RWPE2 (cell line): ENCODE data around the gene NOSTRIN.

Experiments
- ATAC-seq: fragments of 200-7000 bp; cut with Tn5 transposase; 3 replicates; pipeline ENCODE4 v1.9.1; 2021; ENCODE audit warnings: low read depth
- DNase-seq: peaks from one replicate; pipeline ENCODE4 v3.0.0-alpha.2; 2020; ENCODE audit warnings: low spot score
- H3K27ac ChIP-seq: fragments of 450-650 bp; 2 replicates; pipeline ENCODE4 v1.5.1; 2017; ENCODE audit warnings: mild to moderate bottlenecking; ENCODE audit not compliant: poor library complexity, severe bottlenecking
- H3K27me3 ChIP-seq: fragments of 250-450 bp; sonication (Bioruptor Pico); 2 replicates; pipeline ENCODE4 v1.5.1; 2021; ENCODE audit warnings: mild to moderate bottlenecking, moderate library complexity; ENCODE audit not compliant: insufficient read depth, poor library complexity, severe bottlenecking
- H3K36me3 ChIP-seq: fragments of 250-450 bp; sonication (Bioruptor Pico); 2 replicates; pipeline ENCODE4 v1.5.1; 2020; ENCODE audit warnings: low read depth, mild to moderate bottlenecking, moderate library complexity
- H3K4me1 ChIP-seq: fragments of 250-450 bp; sonication (Bioruptor Pico); 2 replicates; pipeline ENCODE4 v1.5.1; 2021; ENCODE audit warnings: mild to moderate bottlenecking, moderate library complexity; ENCODE audit not compliant: insufficient read depth, poor library complexity, severe bottlenecking
- H3K4me3 ChIP-seq: fragments of 250-450 bp; sonication (Bioruptor Pico); 2 replicates; pipeline ENCODE4 v1.5.1; 2021; ENCODE audit warnings: mild to moderate bottlenecking, moderate library complexity; ENCODE audit not compliant: severe bottlenecking
- H3K9me3 ChIP-seq: fragments of 250-450 bp; sonication (Bioruptor Pico); 2 replicates; pipeline ENCODE4 v1.5.1; 2021; ENCODE audit warnings: mild to moderate bottlenecking, moderate library complexity; ENCODE audit not compliant: severe bottlenecking
- CTCF ChIP-seq: fragments of 450-650 bp; IDR thresholded peaks from one replicate; pipeline ENCODE4 v1.5.1; 2017; ENCODE audit warnings: mild to moderate bottlenecking, moderate library complexity; ENCODE audit not compliant: poor library complexity, severe bottlenecking

Gene NOSTRIN

GRCh38 chr2:168897449-168897848, 95.0 kb downstream of the NOSTRIN start:
- Histone ChIP-seq H3K27ac (no peak overlapping the region), H3K4me1 (no peaks in the 10 kb centered on the region), H3K36me3 (no peaks in the 10 kb centered on the region), H3K27me3 (no peaks in the 10 kb centered on the region), H3K9me3 (no peaks in the 10 kb centered on the region), H3K4me3 (no peak overlapping the region)
- no peak for TF ChIP-seq CTCF
- DNase-seq (no peak), ATAC-seq (no peak)

DNA sequence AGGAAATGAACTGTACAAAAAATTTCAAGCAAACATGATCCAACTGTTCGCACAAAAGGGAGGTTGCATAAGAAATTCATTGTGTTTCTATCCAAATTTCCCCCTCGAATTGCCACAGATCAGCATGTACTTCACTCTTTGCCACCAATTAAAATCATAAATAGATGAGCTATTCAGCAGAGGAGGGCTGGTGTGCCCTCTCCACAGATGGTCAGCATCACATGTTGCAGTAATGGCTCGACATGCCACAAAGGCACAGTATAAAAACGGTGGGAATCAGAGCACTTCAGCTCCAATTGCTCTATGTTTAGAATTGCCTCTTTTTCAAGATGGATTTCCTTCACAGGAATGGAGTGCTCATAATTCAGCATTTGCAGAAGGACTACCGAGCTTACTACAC, 98.6 kb downstream of the NOSTRIN start, which contains the start of gene G6PC2:
G6PC2 (plus strand) TSS at position 289 of the 400 bp plus-strand sequence; CDS start at position 330, 41 bp downstream.
- DNase-seq, result no peak
- no peaks in the 10 kb centered on the region for H3K36me3 ChIP-seq
- no peak for ATAC-seq
- H3K4me3 ChIP-seq, result no peak within 1 kb of the TSS
- no peak for TF ChIP-seq CTCF
- H3K27me3 ChIP-seq, result peaks cover 4% of the 10 kb centered on the region
- no peaks in the 10 kb centered on the region for H3K4me1 ChIP-seq
- H3K27ac ChIP-seq, result no peak within 1 kb of the TSS
- no peaks in the 10 kb centered on the region for H3K9me3 ChIP-seq

DNA sequence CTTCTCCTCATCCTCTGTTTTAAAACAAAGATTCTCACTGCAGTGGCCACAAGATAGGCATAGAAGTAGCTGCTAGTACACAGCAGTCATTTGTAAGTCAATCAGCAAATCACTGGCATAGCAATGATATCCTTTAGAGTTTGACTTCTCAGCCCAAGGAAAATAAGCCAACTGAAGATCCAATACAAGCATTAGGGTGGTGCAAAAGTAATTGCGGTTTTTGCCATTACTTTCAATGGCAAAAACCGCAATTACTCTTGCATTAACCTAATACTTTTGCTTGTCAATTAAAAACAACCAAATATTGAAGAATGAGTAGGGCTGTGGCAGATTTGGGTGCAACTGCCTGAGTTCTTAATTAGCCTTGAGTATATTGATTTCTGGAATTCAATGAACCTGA, 101.5 kb downstream of the NOSTRIN start:
- DNase-seq, result no peak
- Histone ChIP-seq H3K4me3 (no peak overlapping the region), H3K4me1 (no peaks in the 10 kb centered on the region), H3K27me3 (peaks cover 4% of the 10 kb centered on the region), H3K36me3 (no peaks in the 10 kb centered on the region), H3K27ac (no peak overlapping the region), H3K9me3 (no peaks in the 10 kb centered on the region)
- TF ChIP-seq CTCF, result no peak
- ATAC-seq, result no peak

- no peaks in the 10 kb centered on the region for H3K4me1 ChIP-seq
- ATAC-seq, result no peak
- H3K27me3 ChIP-seq, result peaks cover 4% of the 10 kb centered on the region
- H3K36me3 ChIP-seq, result no peaks in the 10 kb centered on the region
- no peak for TF ChIP-seq CTCF
- no peaks in the 10 kb centered on the region for H3K9me3 ChIP-seq
- no peak overlapping the region for H3K27ac ChIP-seq
- DNase-seq, result no peak
- no peak overlapping the region for H3K4me3 ChIP-seq
Observed at GRCh38 chr2:168904358-168904757, 101.9 kb downstream of the NOSTRIN start.

DNA sequence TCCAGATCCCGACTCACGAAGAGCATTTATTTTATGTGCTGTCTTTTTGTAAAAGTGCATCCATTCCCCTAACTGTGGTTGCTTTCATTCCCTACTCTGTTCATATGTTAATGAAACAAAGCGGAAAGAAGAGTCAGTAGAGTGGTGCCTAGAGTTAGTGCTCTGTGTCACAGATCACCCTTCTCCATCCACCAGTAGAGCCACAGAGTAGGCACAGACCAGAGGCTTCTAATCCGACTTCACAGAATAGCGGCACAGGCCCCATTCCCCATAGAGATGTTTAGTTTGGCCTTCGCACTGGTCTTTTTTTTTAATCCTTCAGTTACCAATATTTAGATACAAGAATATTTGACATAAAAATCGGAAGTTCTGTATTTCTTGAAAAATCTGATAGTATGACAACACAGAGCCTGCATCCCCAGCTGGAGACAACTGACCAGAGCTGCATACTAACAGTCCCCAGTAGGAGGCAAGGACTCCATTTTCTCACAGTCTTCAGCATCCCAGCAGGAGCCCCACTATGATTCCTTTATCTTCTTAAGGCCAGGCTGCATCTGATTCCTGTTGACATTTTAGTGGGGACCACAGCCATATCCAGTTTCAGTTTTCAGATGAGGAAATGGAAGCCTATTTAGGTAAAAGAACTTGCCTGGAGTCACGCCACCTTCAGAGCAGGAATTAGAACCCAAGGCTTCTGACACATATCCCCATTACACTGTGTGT, 105.7 kb downstream of the NOSTRIN start:
- H3K4me3 ChIP-seq, result no peak overlapping the region
- DNase-seq (no peak), ATAC-seq (no peak)
- H3K4me1 ChIP-seq, result no peaks in the 10 kb centered on the region
- no peaks in the 10 kb centered on the region for H3K9me3 ChIP-seq
- H3K27me3 ChIP-seq, result peaks cover 13% of the 10 kb centered on the region
- no peak overlapping the region for H3K27ac ChIP-seq
- H3K36me3 ChIP-seq, result no peaks in the 10 kb centered on the region
- TF ChIP-seq CTCF, result no peak
